ENCODE results near the gene ZNF837. TPM values are rescaled to one million over a fixed set of nuclear protein-coding genes. Genes with fewer than 3 reads are reported as not detected.
"Not testable (repeated sequence)": the region's sequence is repeated elsewhere in the genome, so short reads cannot be mapped to it uniquely, and the experiment has no call there.

Gene ZNF837
- total and polyA plus RNA-seq, 2 of the 4 experiments (the other 2 are of a cell fraction) = 0.54 to 1.2 TPM

DNA sequence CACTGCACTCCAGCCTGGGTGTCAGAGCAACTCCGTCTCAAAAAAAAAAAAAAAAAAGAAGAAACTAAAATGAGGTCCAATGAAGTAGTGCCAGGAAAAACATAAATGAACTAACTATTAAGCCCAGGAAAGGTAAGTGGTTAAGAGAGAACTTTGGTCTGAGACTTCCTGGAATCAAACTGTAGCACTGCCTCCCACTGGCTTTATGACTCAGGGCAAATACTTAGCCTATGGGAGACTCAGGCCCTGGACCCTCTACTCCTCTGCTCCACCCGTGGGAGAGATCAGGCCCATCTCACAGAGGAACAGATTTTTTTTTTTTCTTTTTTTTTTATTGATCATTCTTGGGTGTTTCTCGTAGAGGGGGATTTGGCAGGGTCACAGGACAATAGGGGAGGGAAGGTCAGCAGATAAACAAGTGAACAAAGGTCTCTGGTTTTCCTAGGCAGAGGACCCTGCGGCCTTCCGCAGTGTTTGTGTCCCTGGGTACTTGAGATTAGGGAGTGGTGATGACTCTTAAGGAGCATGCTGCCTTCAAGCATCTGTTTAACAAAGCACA lies 23.2 kb upstream of the ZNF837 start:
- H3K14ac ChIP-seq (replicated peaks; ENCODE audit: low read depth, low read length); H3K27me3 ChIP-seq (ENCODE audit: control insufficient read depth, insufficient read depth, low read length); H4K91ac ChIP-seq (ENCODE audit: insufficient read depth, low read depth, low read length); H3K18ac ChIP-seq (ENCODE audit: low read depth, low read length); BruUV-seq (replicated peaks); H2AK5ac ChIP-seq (ENCODE audit: low read depth, low read length); H4K5ac ChIP-seq (ENCODE audit: low read depth, low read length); H3K4ac ChIP-seq (ENCODE audit: low read depth, low read length); H4K20me1 ChIP-seq (ENCODE audit: insufficient read depth, low read length); H2BK120ac ChIP-seq (ENCODE audit: low read depth, low read length); H2BK5ac ChIP-seq (ENCODE audit: low read depth, low read length, poor library complexity, severe bottlenecking); H2AK9ac ChIP-seq (replicated peaks; ENCODE audit: low read depth, low read length, poor library complexity); in situ Hi-C loops (cut with MboI; ENCODE audit: low sequenced_read_pairs); H4K8ac ChIP-seq (ENCODE audit: low read depth in 2 of 2, low read length in 2 of 2); H3K9me3 ChIP-seq (ENCODE audit: control insufficient read depth, insufficient read depth, low read length); ATAC-seq (ENCODE audit: low read depth); POLR2A ChIA-PET (ENCODE audit: unreplicated experiment); intact Hi-C loops (cut with micrococcal nuclease); H3K23ac ChIP-seq (ENCODE audit: low read depth, low read length); H3K9ac ChIP-seq (ENCODE audit: low read depth, low read length); H3K4me2 ChIP-seq (ENCODE audit: low read depth, low read length); H2AFZ ChIP-seq (replicated peaks; ENCODE audit: low read length, poor library complexity); DNase-seq; H2BK15ac ChIP-seq (ENCODE audit: low read depth, low read length); CTCF ChIA-PET; H3K36me3 ChIP-seq (ENCODE audit: control insufficient read depth, insufficient read depth, low read length); dilution Hi-C loops (cut with HindIII; ENCODE audit: low sequenced_read_pairs, unreplicated experiment); H3K56ac ChIP-seq (ENCODE audit: extremely low read depth, insufficient read depth, low read length); H3K4me3 ChIP-seq (ENCODE audit: insufficient read depth, low read depth, low read length); H2BK20ac ChIP-seq (ENCODE audit: low read depth, low read length); H3K27ac ChIP-seq (ENCODE audit: insufficient read depth, low read length): not testable (repeated sequence)
- Histone ChIP-seq H3K79me1 (ENCODE audit: low read depth in 1 of 2, low read length in 2 of 2) (peaks cover 19 to 36% of the 10 kb centered on the region in 2 experiments), H3K4me1 (ENCODE audit: control insufficient read depth, insufficient read depth, low read length) (peaks cover 11% of the 10 kb centered on the region), H3K9me1 (ENCODE audit: insufficient read depth, low read length) (peaks cover 10% of the 10 kb centered on the region)
- WGBS, 2 experiments (ENCODE audit: extremely low coverage in 2 of 2, insufficient read length in 1 of 2) = no CpG with 5 or more reads among the region's 5 CpGs

Data from IMR-90 (cell line).